GM23338 (cell line): ENCODE measurements around the gene EGFR. TPM values are rescaled to one million over a fixed set of nuclear protein-coding genes. Genes with fewer than 3 reads are reported as not detected.

Experiments used
- ATAC-seq: fragments of 200-7000 bp; cut with Tn5 transposase; 3 replicates; pipeline ENCODE4 v1.9.1; 2020
- DNase-seq: peaks from one replicate; pipeline ENCODE4 v3.0.0-alpha.2; 2015; ENCODE audit warnings: low spot score
- H2AFZ ChIP-seq: fragments of 200-600 bp; sonication (generic); 2 replicates; pipeline ENCODE4 v1.8.0; 2016; ENCODE audit warnings: antibody characterized with exemption, mild to moderate bottlenecking, moderate library complexity
- H3F3A ChIP-seq: fragments of 200-600 bp; sonication (generic); replicated peaks from 2 replicates; pipeline ENCODE4 v1.8.0; 2017; ENCODE audit warnings: antibody characterized with exemption, mixed run types, low read depth
- H3K27ac ChIP-seq: fragments of 200-600 bp; sonication (generic); 2 replicates; pipeline ENCODE4 v1.6.1; 2016; ENCODE audit warnings: low read depth
- H3K27me3 ChIP-seq: fragments of 200-600 bp; sonication (generic); 2 replicates; pipeline ENCODE4 v1.8.0; 2016; ENCODE audit warnings: mild to moderate bottlenecking, mixed run types, moderate library complexity; ENCODE audit not compliant: insufficient read depth
- H3K36me3 ChIP-seq: fragments of 200-600 bp; sonication (generic); 2 replicates; pipeline ENCODE4 v1.8.0; 2016; ENCODE audit warnings: mild to moderate bottlenecking; ENCODE audit not compliant: insufficient read depth
- H3K4me1 ChIP-seq: fragments of 200-600 bp; sonication (generic); 2 replicates; pipeline ENCODE4 v1.8.0; 2016; ENCODE audit warnings: mild to moderate bottlenecking, moderate library complexity; ENCODE audit not compliant: insufficient read depth
- H3K4me2 ChIP-seq: fragments of 200-600 bp; sonication (generic); 2 replicates; pipeline ENCODE4 v1.7.1; 2017; ENCODE audit warnings: mixed run types
- H3K4me3 ChIP-seq: fragments of 200-600 bp; sonication (generic); 2 replicates; pipeline ENCODE4 v1.6.1; 2016; ENCODE audit warnings: mixed run types
- H3K79me2 ChIP-seq: fragments of 200-600 bp; sonication (generic); replicated peaks from 2 replicates; pipeline ENCODE4 v1.8.0; 2017; ENCODE audit warnings: mild to moderate bottlenecking; ENCODE audit not compliant: insufficient read depth
- H3K9me2 ChIP-seq: fragments of 200-600 bp; sonication (generic); 2 replicates; pipeline ENCODE4 v1.8.0; 2017; ENCODE audit not compliant: insufficient read depth
- H4K20me1 ChIP-seq: fragments of 200-600 bp; sonication (generic); replicated peaks from 2 replicates; pipeline ENCODE4 v1.8.0; 2017; ENCODE audit warnings: mild to moderate bottlenecking; ENCODE audit not compliant: insufficient read depth
- H3K27ac Mint-ChIP-seq: 2 replicates; pipeline ENCODE4 v1.8.0; 2020; ENCODE audit warnings: inconsistent platforms, mild to moderate bottlenecking, moderate library complexity, mixed read lengths
- H3K27me3 Mint-ChIP-seq: 3 replicates; pipeline ENCODE4 v1.8.0; 2022; ENCODE audit warnings: low read depth, mild to moderate bottlenecking, moderate library complexity, mixed read lengths, inconsistent platforms; ENCODE audit not compliant: insufficient read depth, poor library complexity
- H3K36me3 Mint-ChIP-seq: 3 replicates; pipeline ENCODE4 v1.8.0; 2021; ENCODE audit warnings: low read depth, mild to moderate bottlenecking, inconsistent platforms, moderate library complexity, mixed read lengths
- H3K4me1 Mint-ChIP-seq: 3 replicates; pipeline ENCODE4 v1.8.0; 2020; ENCODE audit warnings: mild to moderate bottlenecking, inconsistent platforms, mixed read lengths
- H3K4me3 Mint-ChIP-seq: 3 replicates; pipeline ENCODE4 v1.8.0; 2021; ENCODE audit warnings: moderate library complexity, mild to moderate bottlenecking, inconsistent platforms, mixed read lengths
- H3K9me3 Mint-ChIP-seq: 3 replicates; pipeline ENCODE4 v1.8.0; 2020; ENCODE audit warnings: moderate library complexity, mild to moderate bottlenecking, inconsistent platforms, mixed read lengths
- CREB1 ChIP-seq: fragments of 250-450 bp; sonication (Bioruptor Pico); IDR thresholded peaks from 2 replicates; pipeline ENCODE4 v1.5.0; 2020; ENCODE audit warnings: low read depth, mild to moderate bottlenecking, moderate library complexity
- CTCF ChIP-seq, 2 experiments: fragments of 200-600 bp in 1 of 2; sonication (generic) in 1 of 2; conservative IDR thresholded peaks; 2 replicates each; pipeline versions ENCODE4 v1.5.1 to v1.6.1; 2016 to 2017; ENCODE audit warnings: antibody characterized with exemption in 2 of 2, low read depth in 2 of 2, mild to moderate bottlenecking in 2 of 2, moderate library complexity in 1 of 2
- ETS1 ChIP-seq: IDR thresholded peaks from 2 replicates; pipeline ENCODE4 v1.6.1; 2016; ENCODE audit warnings: antibody characterized with exemption
- EZH2 ChIP-seq: fragments of 200-600 bp; sonication (generic); IDR thresholded peaks from one replicate; pipeline ENCODE4 v1.8.0; 2017; ENCODE audit warnings: antibody characterized with exemption, mild to moderate bottlenecking, low read depth; ENCODE audit not compliant: unreplicated experiment
- EZH2phosphoT487 ChIP-seq: fragments of 200-600 bp; sonication (generic); IDR thresholded peaks from one replicate; pipeline ENCODE4 v1.8.1; 2018; ENCODE audit warnings: antibody characterized with exemption; ENCODE audit not compliant: unreplicated experiment
- JUNB ChIP-seq: IDR thresholded peaks from one replicate; pipeline ENCODE4 v1.6.1; 2016; ENCODE audit warnings: antibody characterized with exemption; ENCODE audit not compliant: unreplicated experiment
- NANOG ChIP-seq: IDR thresholded peaks from 2 replicates; pipeline ENCODE4 v1.6.1; 2016; ENCODE audit warnings: antibody characterized with exemption, borderline replicate concordance
- POLR2AphosphoS5 ChIP-seq: IDR thresholded peaks from 2 replicates; pipeline ENCODE4 v1.6.1; 2016; ENCODE audit warnings: antibody characterized with exemption, low read depth
- REST ChIP-seq: IDR thresholded peaks from one replicate; pipeline ENCODE4 v1.6.1; 2018; ENCODE audit warnings: antibody characterized with exemption; ENCODE audit not compliant: unreplicated experiment
- STAT1 ChIP-seq: IDR thresholded peaks from one replicate; pipeline ENCODE4 v1.6.1; 2016; ENCODE audit warnings: antibody characterized with exemption; ENCODE audit not compliant: unreplicated experiment
- ZNF114 ChIP-seq: fragments of 250-450 bp; sonication (Bioruptor Pico); IDR thresholded peaks from 2 replicates; pipeline ENCODE4 v1.5.0; 2020; ENCODE audit warnings: mild to moderate bottlenecking, moderate library complexity
- ZNF331 ChIP-seq: fragments of 250-450 bp; sonication (Bioruptor Pico); IDR thresholded peaks from 2 replicates; pipeline ENCODE4 v1.5.0; 2020; ENCODE audit warnings: low read depth, mild to moderate bottlenecking, moderate library complexity
- ZNF462 ChIP-seq: fragments of 250-450 bp; sonication (Bioruptor Pico); IDR thresholded peaks from 2 replicates; pipeline ENCODE4 v1.5.0; 2020; ENCODE audit warnings: mild to moderate bottlenecking, moderate library complexity
- polyA plus RNA-seq: library from polyadenylated mRNA; unstranded; fragments of >200 nt; fragmentation: Nextera tagmentation; extraction: Ambion mirVana; gene quantifications from 2 replicates; pipeline ENCODE4 v1.2.1, GENCODE V29; 2016
- total RNA-seq: library from RNA; depleted of rRNA; stranded (reverse); fragments of >200 nt; shearing (Covaris generic); gene quantifications from 2 replicates; pipeline ENCODE4 v1.2.3, GENCODE V29; 2014

Gene EGFR
- total and polyA plus RNA-seq, 2 experiments from 2014 or later, result 1.5 to 4.5 TPM

GRCh38 chr7:55078465-55079372, 59.9 kb downstream of the EGFR start:
- H4K20me1 ChIP-seq, result no peaks in the 10 kb centered on the region
- peak overlapping the region; percentile 69; the same call in 1 of the 2 replicates for H2AFZ ChIP-seq
- H3K4me3 ChIP-seq, result no peak overlapping the region
- no peaks in the 10 kb centered on the region for H3K79me2 ChIP-seq
- TF ChIP-seq REST, result no peak
- TF ChIP-seq EZH2phosphoT487, result no peak
- no peak for TF ChIP-seq ZNF462 (CRISPR knock-in tag)
- no peak for TF ChIP-seq ZNF114 (CRISPR knock-in tag)
- TF ChIP-seq NANOG, result no peak
- no peak for TF ChIP-seq ETS1
- no peak for TF ChIP-seq ZNF331 (CRISPR knock-in tag)
- TF ChIP-seq STAT1, result no peak
- no peak for TF ChIP-seq EZH2
- TF ChIP-seq CREB1 (CRISPR knock-in tag), result no peak
- no peak for TF ChIP-seq JUNB
- no peak for TF ChIP-seq POLR2AphosphoS5
- TF ChIP-seq CTCF (conservative IDR thresholded peaks at IDR 0.05; ENCODE audit: low read depth in 2 of 2), result no peak
- Mint-ChIP-seq H3K27ac (no peak overlapping the region; the same call in 1 of the 2 replicates), H3K9me3 (no peaks in the 10 kb centered on the region), H3K4me1 (peaks cover 10% of the 10 kb centered on the region), H3K36me3 (no peaks in the 10 kb centered on the region; the same call in 2 of the 3 replicates), H3K4me3 (no peak overlapping the region), H3K27me3 (peaks cover 5% of the 10 kb centered on the region)
- no peak overlapping the region for H3K4me2 ChIP-seq
- H3F3A ChIP-seq, result no peaks in the 10 kb centered on the region
- no peaks in the 10 kb centered on the region for H3K4me1 ChIP-seq
- H3K27me3 ChIP-seq, result no peaks in the 10 kb centered on the region
- H3K27ac ChIP-seq, result no peak overlapping the region
- no peaks in the 10 kb centered on the region for H3K9me2 ChIP-seq
- no peaks in the 10 kb centered on the region for H3K36me3 ChIP-seq
- peak; percentile 62 for DNase-seq
- ATAC-seq, result peak; percentile 93
